GM19455 (cell line): Measurements from ENCODE around the gene HDAC11.

Source experiments
- ATAC-seq: cut with Tn5 transposase; IDR thresholded peaks from one replicate; pipeline ENCODE4 v1.9.1; 2021; ENCODE audit not compliant: unreplicated experiment

The HDAC11 gene

GRCh38 chr3:13522236-13522635, 42.1 kb downstream of the HDAC11 start:
- no peak for ATAC-seq

- no peak for ATAC-seq
These were observed 45.0 kb downstream of the HDAC11 start for GRCh38 chr3:13524979-13525669.

- ATAC-seq: no peak
These were observed 45.9 kb downstream of the HDAC11 start for GRCh38 chr3:13525827-13526625.

- no peak for ATAC-seq
These were observed 46.5 kb downstream of the HDAC11 start for GRCh38 chr3:13526626-13526949.

- no peak for ATAC-seq
These were observed 48.2 kb downstream of the HDAC11 start for GRCh38 chr3:13528217-13528867.

GRCh38 chr3:13529196-13530112, 49.3 kb downstream of the HDAC11 start:
- no peak for ATAC-seq

GRCh38 chr3:13530241-13531009, 50.3 kb downstream of the HDAC11 start:
- no peak for ATAC-seq

- ATAC-seq: no peak
These were observed 52.0 kb downstream of the HDAC11 start for GRCh38 chr3:13532085-13532484.

- ATAC-seq: no peak
These were observed 52.5 kb downstream of the HDAC11 start for GRCh38 chr3:13532631-13533030.

- ATAC-seq: no peak
These were observed 53.8 kb downstream of the HDAC11 start for GRCh38 chr3:13533885-13534301.

- no peak for ATAC-seq
These were observed 55.4 kb downstream of the HDAC11 start for GRCh38 chr3:13535526-13535875.

GRCh38 chr3:13535905-13536304, 55.8 kb downstream of the HDAC11 start:
- no peak for ATAC-seq

GRCh38 chr3:13536432-13536831, 56.3 kb downstream of the HDAC11 start:
- no peak for ATAC-seq

GRCh38 chr3:13536832-13537231, 56.7 kb downstream of the HDAC11 start:
- no peak for ATAC-seq

- ATAC-seq: no peak
These were observed 57.3 kb downstream of the HDAC11 start for GRCh38 chr3:13537244-13537908.

GRCh38 chr3:13537909-13538296, 57.8 kb downstream of the HDAC11 start:
- ATAC-seq: no peak

- no peak for ATAC-seq
These were observed 58.6 kb downstream of the HDAC11 start for GRCh38 chr3:13538520-13539291.

- ATAC-seq: no peak
These were observed 59.2 kb downstream of the HDAC11 start for GRCh38 chr3:13539292-13539638.

GRCh38 chr3:13539671-13540070, 59.6 kb downstream of the HDAC11 start:
- no peak for ATAC-seq
